ENCODE results near the gene CARNS1.
"Not testable (repeated sequence)": the region's sequence is repeated elsewhere in the genome, so short reads cannot be mapped to it uniquely, and the experiment has no call there.

The CARNS1 gene

GRCh38 chr11:67465530-67465929 is 50.1 kb downstream of the CARNS1 start:
- not testable (repeated sequence) for DNase-seq (ENCODE audit: low spot score)

- DNase-seq (ENCODE audit: low spot score) = no peak
Measured at GRCh38 chr11:67466367-67466766, 50.9 kb downstream of the CARNS1 start.

- no peak for DNase-seq (ENCODE audit: low spot score)
Measured at GRCh38 chr11:67466962-67467771, 51.7 kb downstream of the CARNS1 start.

- no peak for DNase-seq (ENCODE audit: low spot score)
Measured at GRCh38 chr11:67468056-67468455, 52.6 kb downstream of the CARNS1 start.

GRCh38 chr11:67468456-67468758 is 52.9 kb downstream of the CARNS1 start:
- DNase-seq (ENCODE audit: low spot score) = no peak

- peak; percentile 96 for DNase-seq (ENCODE audit: low spot score)
Measured at GRCh38 chr11:67468759-67469507, 53.5 kb downstream of the CARNS1 start, which contains the start of gene TMEM134. TSS of gene TMEM134 (minus strand) at chr11:67469251. CDS start at chr11:67469192, 59 bp downstream.

GRCh38 chr11:67469508-67469811 is 54.0 kb downstream of the CARNS1 start:
- no peak for DNase-seq (ENCODE audit: low spot score)

GRCh38 chr11:67470337-67471002 is 55.0 kb downstream of the CARNS1 start:
- DNase-seq (ENCODE audit: low spot score) = no peak

- no peak for DNase-seq (ENCODE audit: low spot score)
Measured at GRCh38 chr11:67472882-67473281, 57.4 kb downstream of the CARNS1 start.

Measured in iPS-NIHi11 (cell line).